ACC112 (cell line): Measurements from ENCODE around the gene SCD5.

Experiments used
- H2AFZ ChIP-seq: fragments of 200-600 bp; sonication (generic); one replicate; pipeline ENCODE4 v1.6.0; 2017; ENCODE audit warnings: antibody characterized with exemption, low read length; ENCODE audit not compliant: unreplicated experiment
- H3K27ac ChIP-seq: fragments of 200-600 bp; sonication (generic); 2 replicates; pipeline ENCODE4 v1.5.1; 2014; ENCODE audit warnings: low read depth, mild to moderate bottlenecking, antibody characterized with exemption, low read length, moderate library complexity
- H3K27me3 ChIP-seq: fragments of 200-600 bp; sonication (generic); 2 replicates; pipeline ENCODE4 v1.6.1; 2014; ENCODE audit warnings: mild to moderate bottlenecking, antibody characterized with exemption, low read length, moderate library complexity, mixed read lengths; ENCODE audit not compliant: insufficient read depth
- H3K36me3 ChIP-seq: fragments of 200-600 bp; sonication (generic); 2 replicates; pipeline ENCODE4 v1.6.1; 2016; ENCODE audit warnings: mild to moderate bottlenecking, antibody characterized with exemption, low read length, moderate library complexity, mixed read lengths; ENCODE audit not compliant: insufficient read depth
- H3K4me1 ChIP-seq: fragments of 200-600 bp; sonication (generic); one replicate; pipeline ENCODE4 v1.6.1; 2016; ENCODE audit warnings: low read length, mixed read lengths; ENCODE audit not compliant: insufficient read depth, unreplicated experiment, control insufficient read depth
- H3K4me3 ChIP-seq: fragments of 200-600 bp; sonication (generic); 2 replicates; pipeline ENCODE4 v1.5.1; 2014; ENCODE audit warnings: mild to moderate bottlenecking, low read depth, low read length
- H3K79me2 ChIP-seq: fragments of 200-600 bp; sonication (generic); one replicate; pipeline ENCODE4 v1.6.0; 2016; ENCODE audit warnings: low read length; ENCODE audit not compliant: control insufficient read depth, unreplicated experiment, insufficient read depth

Gene SCD5

DNA sequence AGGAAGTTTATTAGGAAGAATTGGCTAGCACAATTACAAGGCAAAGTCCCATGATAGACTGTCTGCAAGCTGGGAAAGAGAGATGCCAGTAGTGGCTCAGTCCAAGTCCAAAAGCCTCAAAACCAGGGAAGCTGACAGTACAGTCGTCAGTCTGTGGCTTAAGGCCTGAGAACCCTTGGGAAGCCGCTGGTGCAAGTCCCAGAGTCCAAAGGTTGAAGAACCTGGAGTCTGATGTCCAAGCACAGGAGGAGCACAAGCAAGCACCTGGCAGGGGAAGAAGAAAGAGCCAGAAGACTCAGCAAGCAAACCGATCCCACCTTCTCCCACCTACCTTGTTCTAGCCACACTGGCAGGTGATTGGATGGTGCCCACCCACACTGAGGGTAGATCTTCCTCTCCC is 185.5 kb downstream of the SCD5 start:
- Histone ChIP-seq H3K27me3 (peaks cover 23% of the 10 kb centered on the region), H3K79me2 (no peaks in the 10 kb centered on the region), H3K27ac (no peak overlapping the region), H3K36me3 (no peaks in the 10 kb centered on the region), H3K4me1 (no peaks in the 10 kb centered on the region), H2AFZ (no peak overlapping the region), H3K4me3 (no peak overlapping the region)

GRCh38 chr4:82611982-82612381 is 186.6 kb downstream of the SCD5 start:
- H3K36me3 ChIP-seq, result no peaks in the 10 kb centered on the region
- no peaks in the 10 kb centered on the region for H3K4me1 ChIP-seq
- H3K27me3 ChIP-seq, result peaks cover 21% of the 10 kb centered on the region
- H3K27ac ChIP-seq, result no peak overlapping the region
- H2AFZ ChIP-seq, result no peak overlapping the region
- H3K4me3 ChIP-seq, result no peak overlapping the region
- H3K79me2 ChIP-seq, result no peaks in the 10 kb centered on the region

GRCh38 chr4:82611527-82611926 is 187.1 kb downstream of the SCD5 start:
- Histone ChIP-seq H3K36me3 (no peaks in the 10 kb centered on the region), H3K4me3 (no peak overlapping the region), H2AFZ (no peak overlapping the region), H3K4me1 (no peaks in the 10 kb centered on the region), H3K27me3 (peaks cover 16% of the 10 kb centered on the region), H3K27ac (no peak overlapping the region), H3K79me2 (no peaks in the 10 kb centered on the region)

DNA sequence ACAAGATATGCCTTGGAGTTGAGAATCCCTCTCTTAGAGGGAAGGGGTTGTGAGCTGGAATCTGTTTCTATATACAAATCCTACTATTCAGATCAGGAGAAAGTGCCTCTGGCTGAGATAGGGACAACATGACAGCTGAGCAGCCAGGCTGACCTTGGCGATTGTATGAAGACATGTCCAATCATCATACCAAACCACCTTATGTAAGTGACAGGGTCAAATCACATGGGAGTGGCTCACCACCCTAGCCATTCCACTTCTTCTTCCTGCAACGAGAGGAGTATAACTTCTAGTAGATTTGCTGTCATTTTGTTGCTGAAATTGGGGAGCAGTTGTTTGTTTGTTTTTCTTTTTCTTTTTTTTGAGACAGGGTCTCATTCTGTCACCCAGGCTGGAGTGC is 188.6 kb downstream of the SCD5 start:
- Histone ChIP-seq H3K27ac (no peak overlapping the region), H3K4me1 (no peaks in the 10 kb centered on the region), H3K27me3 (peaks cover 5% of the 10 kb centered on the region), H3K4me3 (no peak overlapping the region), H3K79me2 (no peaks in the 10 kb centered on the region), H3K36me3 (no peaks in the 10 kb centered on the region), H2AFZ (no peak overlapping the region)

DNA sequence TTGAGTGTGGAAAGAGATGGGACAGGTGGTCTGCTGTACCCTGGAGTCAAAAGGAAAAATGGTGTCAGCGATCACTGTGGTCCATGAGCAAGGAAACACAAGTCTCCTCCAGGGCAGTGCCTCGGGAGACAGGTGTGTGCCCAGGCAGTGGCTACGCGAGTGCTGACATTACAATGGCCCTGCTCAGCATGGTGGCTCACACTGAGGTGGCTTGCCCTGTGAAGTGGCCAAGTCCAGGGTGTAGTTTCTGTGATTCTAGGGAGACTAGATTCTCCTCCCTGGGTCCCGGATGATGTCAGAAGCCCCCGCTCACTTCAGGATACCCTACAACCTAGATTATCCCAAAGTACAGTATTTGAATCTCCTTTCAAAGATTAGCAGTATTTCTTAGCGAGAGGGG is 192.0 kb downstream of the SCD5 start:
- no peaks in the 10 kb centered on the region for H3K36me3 ChIP-seq
- no peak overlapping the region for H3K27ac ChIP-seq
- no peak overlapping the region for H3K4me3 ChIP-seq
- no peaks in the 10 kb centered on the region for H3K4me1 ChIP-seq
- H3K79me2 ChIP-seq, result no peaks in the 10 kb centered on the region
- no peaks in the 10 kb centered on the region for H3K27me3 ChIP-seq
- H2AFZ ChIP-seq, result no peak overlapping the region

DNA sequence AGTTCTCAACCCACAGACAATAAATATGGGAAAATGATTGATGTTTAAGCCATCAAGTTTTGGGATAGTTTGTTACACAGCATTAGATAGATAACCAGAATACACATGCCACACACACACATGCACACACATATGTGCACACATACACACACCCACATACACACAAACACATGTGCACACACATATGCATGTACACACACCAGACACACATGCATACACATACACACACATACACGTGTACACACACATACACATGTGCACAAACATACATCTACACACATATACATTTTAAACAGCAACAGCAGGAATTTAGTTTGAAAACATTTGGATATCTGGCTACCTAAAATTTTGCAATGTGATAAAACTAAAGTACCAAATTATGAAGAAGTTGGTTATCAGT is 194.1 kb downstream of the SCD5 start:
- Histone ChIP-seq H2AFZ (no peak overlapping the region), H3K27ac (no peak overlapping the region), H3K4me3 (no peak overlapping the region), H3K36me3 (no peaks in the 10 kb centered on the region), H3K4me1 (no peaks in the 10 kb centered on the region), H3K27me3 (no peaks in the 10 kb centered on the region), H3K79me2 (no peaks in the 10 kb centered on the region)

GRCh38 chr4:82601242-82602015 is 197.2 kb downstream of the SCD5 start:
- H3K27me3 ChIP-seq, result peaks cover 1% of the 10 kb centered on the region; the same call in 1 of the 2 replicates
- H3K4me3 ChIP-seq, result no peak overlapping the region
- no peak overlapping the region for H3K27ac ChIP-seq
- H3K79me2 ChIP-seq, result no peaks in the 10 kb centered on the region
- H3K4me1 ChIP-seq, result no peaks in the 10 kb centered on the region
- H3K36me3 ChIP-seq, result no peaks in the 10 kb centered on the region
- H2AFZ ChIP-seq, result no peak overlapping the region

- Histone ChIP-seq H3K4me3 (no peak overlapping the region), H3K27ac (no peak overlapping the region), H3K79me2 (no peaks in the 10 kb centered on the region), H2AFZ (no peak overlapping the region), H3K4me1 (no peaks in the 10 kb centered on the region), H3K36me3 (no peaks in the 10 kb centered on the region), H3K27me3 (peaks cover 16% of the 10 kb centered on the region; the same call in 1 of the 2 replicates)
Observed at GRCh38 chr4:82599336-82599735, 199.3 kb downstream of the SCD5 start.

GRCh38 chr4:82594456-82594855 is 204.1 kb downstream of the SCD5 start:
- no peak overlapping the region for H2AFZ ChIP-seq
- H3K27ac ChIP-seq, result no peak overlapping the region
- H3K4me3 ChIP-seq, result no peak overlapping the region
- peaks cover 64% of the 10 kb centered on the region for H3K27me3 ChIP-seq
- no peaks in the 10 kb centered on the region for H3K79me2 ChIP-seq
- H3K36me3 ChIP-seq, result no peaks in the 10 kb centered on the region
- no peaks in the 10 kb centered on the region for H3K4me1 ChIP-seq

DNA sequence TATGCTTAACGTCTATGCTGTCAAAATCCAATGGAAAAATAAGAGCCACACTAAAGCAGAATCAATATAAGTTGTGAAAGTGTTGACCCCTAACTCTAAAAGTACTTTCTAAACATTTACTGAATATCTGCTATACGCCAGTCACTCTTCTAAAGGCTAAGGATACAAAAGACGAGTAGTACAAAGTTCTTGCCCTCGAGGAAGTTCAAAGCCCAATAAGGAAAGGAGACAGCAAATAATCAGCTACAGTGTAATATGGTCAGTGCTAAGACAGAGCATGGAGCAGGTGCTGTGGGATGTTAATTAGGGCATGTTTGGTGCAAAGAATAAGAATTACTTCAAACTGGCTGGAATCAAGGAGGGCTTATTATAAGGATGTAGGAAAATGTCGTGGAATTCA is 205.2 kb downstream of the SCD5 start:
- no peaks in the 10 kb centered on the region for H3K36me3 ChIP-seq
- H3K27me3 ChIP-seq, result peaks cover 66% of the 10 kb centered on the region
- H3K4me3 ChIP-seq, result no peak overlapping the region
- no peak overlapping the region for H2AFZ ChIP-seq
- no peak overlapping the region for H3K27ac ChIP-seq
- H3K4me1 ChIP-seq, result no peaks in the 10 kb centered on the region
- no peaks in the 10 kb centered on the region for H3K79me2 ChIP-seq

GRCh38 chr4:82592639-82593038 is 206.0 kb downstream of the SCD5 start:
- Histone ChIP-seq H3K36me3 (no peaks in the 10 kb centered on the region), H3K27me3 (peaks cover 66% of the 10 kb centered on the region), H3K4me3 (no peak overlapping the region), H3K4me1 (no peaks in the 10 kb centered on the region), H2AFZ (no peak overlapping the region), H3K79me2 (no peaks in the 10 kb centered on the region), H3K27ac (no peak overlapping the region)
